HPDE6-E6E7 (cell line): Measurements from ENCODE around the gene CCDC85C.
"Not testable (repeated sequence)": the region's sequence is repeated elsewhere in the genome, so short reads cannot be mapped to it uniquely, and the experiment has no call there.

Source experiments
- DNase-seq: peaks from one replicate; pipeline ENCODE4 v3.0.0; 2011; ENCODE audit warnings: missing footprints; ENCODE audit errors: extremely low spot score

CCDC85C gene

DNA sequence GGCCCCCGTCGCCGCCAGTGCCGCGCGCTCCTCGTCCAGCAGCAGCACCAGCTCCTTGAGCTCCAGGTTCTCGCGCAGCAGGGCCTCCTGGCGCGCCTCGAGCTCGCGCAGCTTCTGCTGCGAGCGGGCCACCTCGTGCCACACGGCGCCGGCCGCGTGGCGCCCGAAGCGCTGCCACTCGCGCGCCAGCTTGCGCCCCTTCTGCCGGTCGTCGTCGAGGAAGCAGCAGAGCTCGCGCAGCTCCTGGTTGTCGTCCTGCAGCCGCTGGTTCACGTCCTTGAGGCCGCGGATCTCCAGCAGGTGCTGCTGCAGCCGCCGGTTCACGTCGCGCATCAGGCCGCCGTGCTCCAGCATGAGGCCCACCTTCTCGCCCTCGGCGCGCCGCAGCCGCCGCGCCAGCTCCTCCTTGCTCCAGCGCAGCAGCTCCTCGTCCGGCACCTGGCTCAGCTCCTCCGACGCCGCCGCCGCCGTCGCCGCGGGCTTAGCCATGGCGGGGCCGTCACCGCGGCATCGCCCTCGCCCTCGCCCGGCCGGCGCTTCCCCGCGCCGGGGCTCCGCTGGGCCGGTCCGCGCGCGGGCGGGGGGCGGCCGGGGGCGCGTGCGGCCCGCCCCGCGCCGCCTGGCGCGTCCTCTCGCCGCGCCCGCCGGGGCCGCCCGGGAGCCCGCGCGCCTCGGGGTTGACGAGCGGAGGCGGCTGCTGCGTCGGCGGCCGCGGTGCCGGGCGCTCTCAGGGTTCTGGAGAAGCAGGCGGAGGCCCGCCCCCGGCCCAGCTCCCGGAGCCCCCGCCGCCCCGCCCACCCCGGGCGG, at the start of gene CCDC85C:
CCDC85C (minus strand) TSS at position 737 of the 807 bp plus-strand sequence; CDS start at position 489, 248 bp downstream.
- peak; percentile 91 for DNase-seq

DNA sequence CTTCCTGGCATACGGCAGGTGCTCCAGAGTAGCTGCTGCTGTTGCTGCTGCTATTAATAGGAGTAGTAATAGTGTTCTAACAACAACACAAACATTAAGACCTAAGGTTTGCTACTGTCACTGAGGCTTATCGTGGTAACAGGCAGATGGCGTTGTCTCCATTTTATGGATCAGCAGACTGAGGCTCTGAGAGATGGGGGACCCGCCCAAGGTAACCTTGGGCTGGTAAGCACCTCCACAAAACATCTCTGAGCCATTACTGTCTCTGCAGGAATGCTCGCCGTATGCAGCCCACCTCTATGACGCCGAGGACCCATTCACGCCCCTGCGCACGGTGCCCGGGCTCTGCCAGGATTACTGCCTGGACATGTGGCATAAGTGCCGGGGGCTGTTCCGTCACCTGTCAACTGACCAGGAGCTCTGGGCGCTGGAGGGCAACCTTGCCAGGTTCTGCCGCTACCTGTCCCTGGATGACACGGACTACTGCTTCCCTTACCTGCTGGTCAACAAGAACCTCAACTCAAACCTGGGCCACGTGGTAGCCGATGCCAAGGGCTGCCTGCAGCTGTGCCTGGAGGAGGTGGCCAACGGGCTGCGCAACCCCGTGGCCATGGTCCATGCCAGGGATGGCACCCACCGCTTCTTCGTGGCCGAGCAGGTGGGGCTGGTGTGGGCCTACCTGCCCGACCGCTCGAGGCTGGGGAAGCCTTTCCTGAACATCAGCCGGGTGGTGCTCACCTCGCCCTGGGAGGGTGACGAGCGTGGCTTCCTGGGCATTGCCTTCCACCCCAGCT, 48.1 kb upstream of the CCDC85C start:
- DNase-seq, result no peak

- DNase-seq, result no peak
These were observed 46.2 kb upstream of the CCDC85C start for GRCh38 chr14:99650189-99650588.

DNA sequence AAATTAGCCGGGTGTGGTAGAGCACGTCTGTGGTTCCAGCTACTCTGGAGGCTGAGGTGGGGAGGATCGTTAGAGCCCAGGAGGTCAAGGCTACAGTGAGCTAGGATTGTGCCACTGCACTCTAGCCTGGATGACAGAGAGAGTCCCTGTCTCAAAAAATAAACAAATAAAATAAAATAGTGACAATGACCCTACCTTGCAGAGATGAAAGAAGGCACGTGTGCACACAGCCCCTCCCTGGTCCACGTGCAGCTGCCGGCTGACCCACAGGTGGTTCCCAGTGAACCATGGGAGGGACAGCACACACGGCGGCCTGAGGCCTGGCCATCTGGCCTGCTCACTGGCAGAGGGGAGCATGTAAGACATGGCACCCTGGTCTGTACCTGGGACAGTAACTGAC, 45.6 kb upstream of the CCDC85C start:
- no peak for DNase-seq

- DNase-seq, result no peak
These were observed 45.2 kb upstream of the CCDC85C start for GRCh38 chr14:99649219-99649618.

GRCh38 chr14:99648027-99648784, 44.2 kb upstream of the CCDC85C start:
- DNase-seq, result no peak

DNA sequence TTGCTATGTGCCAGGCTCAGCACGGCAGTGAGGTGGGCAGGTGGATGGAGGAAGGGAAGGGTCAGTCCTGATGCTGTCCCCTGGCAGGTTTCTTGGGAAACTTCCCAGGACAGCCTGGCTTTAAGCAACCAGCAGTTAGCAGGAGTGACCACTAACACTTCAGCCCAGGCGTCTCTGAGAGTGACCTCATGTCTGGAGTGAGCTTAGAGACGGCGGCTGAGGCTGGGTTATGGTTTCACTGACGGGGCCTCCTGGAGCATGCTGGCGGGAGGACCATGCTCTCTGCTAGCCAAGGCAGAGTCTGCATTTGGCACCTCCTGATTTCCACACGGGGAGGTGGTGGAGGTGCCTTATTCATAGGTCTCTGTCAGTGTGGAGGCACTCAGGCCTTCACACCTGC, 43.4 kb upstream of the CCDC85C start:
- DNase-seq, result no peak

GRCh38 chr14:99645545-99646505, 41.8 kb upstream of the CCDC85C start:
- DNase-seq, result no peak

- DNase-seq, result no peak
These were observed 40.9 kb upstream of the CCDC85C start, which contains the start of gene HHIPL1 for GRCh38 chr14:99644723-99645544. Gene HHIPL1, plus strand, starts transcription at chr14:99645129. Its CDS starts 79 bp downstream, at chr14:99645208.

GRCh38 chr14:99644035-99644587, 40.1 kb upstream of the CCDC85C start:
- no peak for DNase-seq

- DNase-seq, result no peak
These were observed 39.3 kb upstream of the CCDC85C start for GRCh38 chr14:99643343-99643742.

- not testable (repeated sequence) for DNase-seq
These were observed 38.8 kb upstream of the CCDC85C start for GRCh38 chr14:99642771-99643170.

DNA sequence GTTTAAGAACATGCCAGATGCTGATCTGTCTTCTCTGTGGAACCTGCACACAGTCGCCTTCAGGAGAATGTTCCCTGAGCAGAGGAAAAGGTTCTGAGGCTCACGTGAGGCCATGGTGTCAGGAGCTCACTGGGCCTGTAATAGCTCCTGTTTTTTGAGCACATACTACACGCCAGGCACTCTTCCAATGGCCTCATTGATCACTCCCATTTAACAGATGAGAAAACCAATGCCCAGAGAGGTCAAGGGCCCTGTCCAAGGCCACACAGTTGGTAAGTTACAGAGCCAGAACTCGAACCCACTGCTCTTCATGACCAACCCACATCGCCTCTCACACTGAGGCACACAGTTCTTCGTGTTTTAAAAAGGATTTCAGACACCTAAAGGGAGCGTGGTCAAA, 33.6 kb upstream of the CCDC85C start:
- no peak for DNase-seq

- no peak for DNase-seq
These were observed 32.5 kb upstream of the CCDC85C start for GRCh38 chr14:99636487-99636886.

DNA sequence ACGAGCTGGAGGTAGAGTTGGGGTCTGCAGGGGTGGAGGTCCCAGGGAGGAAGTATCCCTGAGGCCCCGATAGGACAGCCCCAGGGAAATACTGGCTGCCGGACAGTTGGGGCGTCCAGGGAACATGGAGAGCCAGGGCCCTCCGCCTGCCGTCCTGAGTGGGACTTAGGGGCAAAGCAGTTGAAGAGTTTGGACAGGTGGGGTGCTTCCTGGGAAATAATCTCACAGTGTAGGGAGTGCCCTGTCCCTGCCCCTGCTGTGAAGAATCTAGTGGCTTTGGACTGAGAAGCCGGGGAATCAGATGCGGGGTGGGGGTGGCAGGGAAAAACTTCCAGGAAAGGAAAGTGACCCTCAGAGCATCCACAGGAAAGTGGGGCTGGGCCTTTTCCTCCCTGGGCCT, 31.1 kb upstream of the CCDC85C start:
- DNase-seq, result no peak

DNA sequence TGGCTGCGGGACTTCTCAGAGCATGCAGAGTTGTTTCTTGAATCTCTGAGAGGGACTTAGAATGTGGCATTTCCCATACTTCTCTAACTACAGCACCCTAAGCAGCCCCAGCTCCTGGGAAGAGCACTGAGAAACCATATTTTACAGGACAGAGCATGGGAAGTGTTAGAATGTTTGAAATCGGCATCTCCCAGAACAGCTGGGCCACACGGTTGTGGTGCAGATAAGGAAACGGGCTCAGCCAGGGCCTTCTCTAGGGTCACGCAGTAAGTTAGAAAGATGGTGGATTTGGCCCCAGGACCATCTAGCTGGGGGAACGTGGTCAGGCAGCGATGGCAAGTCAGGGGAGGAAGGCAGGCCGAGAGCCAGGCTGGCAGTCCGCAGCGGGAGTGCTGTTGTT, 30.4 kb upstream of the CCDC85C start:
- no peak for DNase-seq

GRCh38 chr14:99633918-99634317, 29.9 kb upstream of the CCDC85C start:
- DNase-seq, result no peak

- no peak for DNase-seq
These were observed 29.1 kb upstream of the CCDC85C start for GRCh38 chr14:99633141-99633540.

DNA sequence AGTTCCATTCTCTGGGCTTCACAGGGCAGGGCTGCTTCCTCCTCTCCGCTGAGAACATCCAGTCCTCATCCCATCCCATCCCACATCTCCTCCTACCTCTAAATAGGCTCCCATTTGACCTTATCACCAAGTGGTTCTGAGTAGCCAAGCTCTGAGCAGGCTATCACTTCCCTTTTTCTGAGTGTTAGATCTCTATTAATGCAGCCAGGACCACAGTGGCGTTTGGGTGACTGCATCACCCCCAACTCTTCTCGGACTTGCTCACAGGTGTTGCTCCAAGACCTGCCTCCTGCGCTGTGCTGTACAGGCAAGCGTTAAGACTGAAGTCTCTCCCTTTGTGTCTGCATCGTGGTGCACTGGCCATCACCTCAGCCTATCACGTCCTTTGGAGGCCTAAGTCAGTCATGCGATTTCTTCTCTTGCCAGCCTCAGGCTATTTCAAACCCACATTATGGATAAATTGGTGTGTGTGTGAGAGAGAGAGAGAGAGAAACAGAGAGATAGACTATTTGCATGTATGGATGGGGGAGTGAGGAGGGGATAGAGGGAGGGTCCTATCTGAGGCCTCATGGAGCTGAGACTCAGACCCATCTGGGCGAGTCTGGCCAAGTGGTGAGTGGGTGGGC, 28.5 kb upstream of the CCDC85C start:
- no peak for DNase-seq
